Activated T-cell treated with anti-CD3 and anti-CD28 coated beads for 24 hours (primary cell): Measurements from ENCODE around the gene CDK13.

Experiments used
- DNase-seq: peaks from one replicate; pipeline ENCODE4 v3.0.0-alpha.2; 2020; ENCODE audit warnings: low read depth

CDK13 gene

DNA sequence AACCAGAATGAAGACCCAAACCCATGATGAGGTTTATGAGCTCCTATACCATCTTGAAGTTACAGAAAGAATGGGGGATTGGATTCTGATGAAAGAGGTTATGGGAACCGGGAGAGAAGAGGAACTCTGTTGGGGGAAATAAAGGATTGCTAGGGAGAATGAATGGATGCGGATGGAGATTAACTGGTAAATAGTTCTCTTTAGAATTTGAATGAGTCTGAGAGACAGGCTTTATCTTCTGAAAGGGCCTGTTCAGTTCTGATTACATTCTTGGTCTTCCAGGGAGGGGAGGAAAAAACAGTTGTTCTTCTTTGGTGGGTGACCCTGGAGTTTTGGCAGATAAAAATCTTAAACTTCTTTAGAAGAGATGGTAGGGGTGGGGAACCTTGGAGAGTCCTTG lies 198.6 kb downstream of the CDK13 start:
- DNase-seq, result no peak
